Gastroesophageal sphincter (tissue), 4 donors: ENCODE measurements around the gene USP25. TPM values are rescaled to one million over a fixed set of nuclear protein-coding genes. Genes with fewer than 3 reads are reported as not detected.

ENCODE experiments used
- ATAC-seq: fragments of 150-250 bp; one replicate; pipeline ENCODE4 v1.9.1; 2016; ENCODE audit warnings: mild to moderate bottlenecking, moderate library complexity
- H3K27ac ChIP-seq, 4 donors: fragments of 200-600 bp; sonication (generic) in 3 of 4; 1 replicate in 3 of 4; 2 replicates in 1 of 4; pipeline ENCODE4 v1.5.1; 2016 to 2019
- H3K27me3 ChIP-seq: fragments of 200-600 bp; sonication (generic); one replicate; pipeline ENCODE4 v1.5.1; 2019
- H3K36me3 ChIP-seq, 2 donors: fragments of 200-600 bp; sonication (generic); one replicate each; pipeline ENCODE4 v1.5.1; 2019; ENCODE audit warnings: control low read depth in 1 of 2
- H3K4me1 ChIP-seq, 3 donors: fragments of 200-600 bp; sonication (generic); 1 replicate in 2 of 3; 2 replicates in 1 of 3; pipeline ENCODE4 v1.5.1; 2016 to 2019; ENCODE audit warnings: control low read depth in 2 of 3
- H3K4me3 ChIP-seq, 2 donors: fragments of 200-600 bp; sonication (generic); one replicate each; pipeline ENCODE4 v1.5.1; 2019; ENCODE audit warnings: mild to moderate bottlenecking in 1 of 2, moderate library complexity in 1 of 2
- H3K9me3 ChIP-seq, 3 donors: fragments of 200-600 bp; sonication (generic); one replicate each; pipeline ENCODE4 v1.5.1; 2017 to 2019; ENCODE audit warnings: control low read depth in 2 of 3
- CTCF ChIP-seq, 4 experiments: fragments of 200-600 bp in 2 of 4; fragments of 450-650 bp in 2 of 4; sonication (generic) in 1 of 4; IDR thresholded peaks; one replicate each; pipeline ENCODE4 v1.5.1; 2017 to 2019; ENCODE audit warnings: antibody characterized with exemption in 4 of 4, mild to moderate bottlenecking in 2 of 4, moderate library complexity in 2 of 4
- EP300 ChIP-seq: sonication (generic); formaldehyde crosslinking; IDR thresholded peaks from one replicate; pipeline ENCODE4 v1.6.1; 2017; ENCODE audit warnings: antibody characterized with exemption, mild to moderate bottlenecking
- POLR2A ChIP-seq, 2 donors: fragments of 450-650 bp; IDR thresholded peaks; one replicate each; pipeline ENCODE4 v1.6.1; 2017; ENCODE audit warnings: antibody characterized with exemption in 2 of 2, mild to moderate bottlenecking in 2 of 2, moderate library complexity in 1 of 2
- POLR2AphosphoS5 ChIP-seq: sonication (generic); formaldehyde crosslinking; IDR thresholded peaks from one replicate; pipeline ENCODE4 v1.6.1; 2017; ENCODE audit warnings: antibody characterized with exemption
- WGBS, 2 donors: methylation state at CpG; one replicate each; pipeline ENCODE4 v1.1.5; 2018; ENCODE audit warnings: low coverage in 1 of 2; 5-methylcytosine and 5-hydroxymethylcytosine counted together
- total RNA-seq, 4 donors: library from RNA; depleted of rRNA; stranded (reverse); fragments of >200 nt; gene quantifications; one replicate each; pipeline ENCODE4 v1.1.0, GENCODE V29; 2016

USP25 gene
- total RNA-seq, 4 donors from 2014 or later = 51.2 to 77.3 (median 59.5) TPM

GRCh38 chr21:15768045-15768601 is 38.3 kb downstream of the USP25 start:
- Histone ChIP-seq H3K27ac (no peak overlapping the region), H3K4me3 (no peak overlapping the region), H3K27me3 (no peaks in the 10 kb centered on the region), H3K4me1 (peaks cover 3 to 84% (median 4%) of the 10 kb centered on the region in 3 donors), H3K36me3 (no peaks in the 10 kb centered on the region), H3K9me3 (no peaks in the 10 kb centered on the region)
- WGBS, 2 donors = 88 to 95% methylated on average over 5 of the region's 5 CpGs
- TF ChIP-seq CTCF (IDR thresholded peaks at IDR 0.05) (no peak), POLR2AphosphoS5 (no peak), POLR2A (IDR thresholded peaks at IDR 0.05) (no peak), EP300 (no peak)
- no peak for ATAC-seq

GRCh38 chr21:15768853-15769252 is 39.1 kb downstream of the USP25 start:
- no peak for TF ChIP-seq POLR2AphosphoS5
- no peak for TF ChIP-seq EP300
- TF ChIP-seq POLR2A (IDR thresholded peaks at IDR 0.05) = no peak
- TF ChIP-seq CTCF (IDR thresholded peaks at IDR 0.05) = no peak
- H3K27ac ChIP-seq = no peak overlapping the region
- H3K4me1 ChIP-seq = peaks cover 3 to 85% (median 4%) of the 10 kb centered on the region in 3 donors
- no peaks in the 10 kb centered on the region for H3K27me3 ChIP-seq
- 85 to 88% methylated on average over 2 of the region's 2 CpGs for WGBS, 2 donors
- H3K9me3 ChIP-seq = no peaks in the 10 kb centered on the region
- H3K36me3 ChIP-seq = no peaks in the 10 kb centered on the region
- ATAC-seq = no peak
- H3K4me3 ChIP-seq = no peak overlapping the region

GRCh38 chr21:15771311-15771710 is 41.5 kb downstream of the USP25 start:
- Histone ChIP-seq H3K36me3 (no peaks in the 10 kb centered on the region), H3K27me3 (no peaks in the 10 kb centered on the region), H3K27ac (no peak overlapping the region), H3K4me3 (no peak overlapping the region), H3K9me3 (no peaks in the 10 kb centered on the region), H3K4me1 (peaks cover 3 to 82% (median 4%) of the 10 kb centered on the region in 3 donors)
- no peak for ATAC-seq
- TF ChIP-seq CTCF (IDR thresholded peaks at IDR 0.05) (no peak), POLR2AphosphoS5 (no peak), EP300 (no peak), POLR2A (IDR thresholded peaks at IDR 0.05) (no peak)
- 93 to 94% methylated on average over 6 of the region's 6 CpGs for WGBS, 2 donors

- WGBS, 2 donors = 71 to 89% methylated on average over 3 of the region's 3 CpGs
- TF ChIP-seq POLR2AphosphoS5 (no peak), POLR2A (IDR thresholded peaks at IDR 0.05) (no peak), CTCF (IDR thresholded peaks at IDR 0.05) (no peak), EP300 (no peak)
These were observed 42.9 kb downstream of the USP25 start for GRCh38 chr21:15772654-15773053.

GRCh38 chr21:15774590-15774989 is 44.8 kb downstream of the USP25 start:
- H3K36me3 ChIP-seq = no peaks in the 10 kb centered on the region
- H3K4me3 ChIP-seq = no peak overlapping the region
- no peaks in the 10 kb centered on the region for H3K27me3 ChIP-seq
- WGBS, 2 donors = 28 to 49% methylated on average over 3 of the region's 3 CpGs
- TF ChIP-seq EP300 (no peak), POLR2AphosphoS5 (no peak)
- no peaks in the 10 kb centered on the region for H3K9me3 ChIP-seq
- peaks cover 0 to 53% (median 0%) of the 10 kb centered on the region in 3 donors for H3K4me1 ChIP-seq
- ATAC-seq = no peak
- no peak overlapping the region for H3K27ac ChIP-seq

More at GRCh38 chr21:15772654-15773053, 42.9 kb downstream of the USP25 start:
- no peak for ATAC-seq
- H3K27me3 ChIP-seq = no peaks in the 10 kb centered on the region
- H3K4me3 ChIP-seq = no peak overlapping the region
- H3K4me1 ChIP-seq = peaks cover 0 to 73% (median 3%) of the 10 kb centered on the region in 3 donors
- H3K36me3 ChIP-seq = no peaks in the 10 kb centered on the region
- no peaks in the 10 kb centered on the region for H3K9me3 ChIP-seq
- no peak overlapping the region for H3K27ac ChIP-seq
